ENCODE measurements around the gene MIP. TPM values are rescaled to one million over a fixed set of nuclear protein-coding genes. Genes with fewer than 3 reads are reported as not detected.

Gene MIP
- total RNA-seq, 1 experiment from 2014 or later = not detected

- CTCF ChIA-PET = interaction anchor here (0.8 kb wide), 1 partner anchor 235 kb away, joined by 5 read pairs; no protein-coding TSS in a partner anchor
- Mint-ChIP-seq H3K4me3 (ENCODE audit: low read depth, unreplicated experiment) (no peak overlapping the region), H3K27ac (ENCODE audit: unreplicated experiment) (no peak overlapping the region), H3K36me3 (ENCODE audit: insufficient read depth, unreplicated experiment) (peaks cover 6% of the 10 kb centered on the region), H3K27me3 (ENCODE audit: unreplicated experiment) (no peaks in the 10 kb centered on the region), H3K9me3 (ENCODE audit: low read depth, unreplicated experiment) (no peaks in the 10 kb centered on the region), H3K4me1 (ENCODE audit: low read depth, unreplicated experiment) (peaks cover 6% of the 10 kb centered on the region)
- TF ChIP-seq, protein P1, sequence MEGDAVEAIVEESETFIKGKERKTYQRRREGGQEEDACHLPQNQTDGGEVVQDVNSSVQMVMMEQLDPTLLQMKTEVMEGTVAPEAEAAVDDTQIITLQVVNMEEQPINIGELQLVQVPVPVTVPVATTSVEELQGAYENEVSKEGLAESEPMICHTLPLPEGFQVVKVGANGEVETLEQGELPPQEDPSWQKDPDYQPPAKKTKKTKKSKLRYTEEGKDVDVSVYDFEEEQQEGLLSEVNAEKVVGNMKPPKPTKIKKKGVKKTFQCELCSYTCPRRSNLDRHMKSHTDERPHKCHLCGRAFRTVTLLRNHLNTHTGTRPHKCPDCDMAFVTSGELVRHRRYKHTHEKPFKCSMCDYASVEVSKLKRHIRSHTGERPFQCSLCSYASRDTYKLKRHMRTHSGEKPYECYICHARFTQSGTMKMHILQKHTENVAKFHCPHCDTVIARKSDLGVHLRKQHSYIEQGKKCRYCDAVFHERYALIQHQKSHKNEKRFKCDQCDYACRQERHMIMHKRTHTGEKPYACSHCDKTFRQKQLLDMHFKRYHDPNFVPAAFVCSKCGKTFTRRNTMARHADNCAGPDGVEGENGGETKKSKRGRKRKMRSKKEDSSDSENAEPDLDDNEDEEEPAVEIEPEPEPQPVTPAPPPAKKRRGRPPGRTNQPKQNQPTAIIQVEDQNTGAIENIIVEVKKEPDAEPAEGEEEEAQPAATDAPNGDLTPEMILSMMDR (IDR thresholded peaks at IDR 0.05; ENCODE audit: unreplicated experiment) = no peak
- BruUV-seq (replicated peaks) = no TSS peak
- no peak for DNase-seq
- intact Hi-C loops (cut with micrococcal nuclease; ENCODE audit: unreplicated experiment) = no loop called here
Measured at GRCh38 chr12:56437430-56438176, 16.9 kb downstream of the MIP start.

GRCh38 chr12:56434828-56435227 is 19.6 kb downstream of the MIP start:
- TF ChIP-seq, protein P1 (IDR thresholded peaks at IDR 0.05; ENCODE audit: unreplicated experiment) = no peak
- peaks cover 16% of the 10 kb centered on the region for H3K36me3 Mint-ChIP-seq (ENCODE audit: insufficient read depth, unreplicated experiment)
- intact Hi-C loops (cut with micrococcal nuclease; ENCODE audit: unreplicated experiment) = no loop called here

GRCh38 chr12:56431850-56432249 is 22.6 kb downstream of the MIP start:
- DNase-seq = no peak
- Mint-ChIP-seq H3K36me3 (ENCODE audit: insufficient read depth, unreplicated experiment) (peaks cover 32% of the 10 kb centered on the region), H3K4me3 (ENCODE audit: low read depth, unreplicated experiment) (no peak overlapping the region), H3K4me1 (ENCODE audit: low read depth, unreplicated experiment) (no peaks in the 10 kb centered on the region), H3K27me3 (ENCODE audit: unreplicated experiment) (no peaks in the 10 kb centered on the region), H3K27ac (ENCODE audit: unreplicated experiment) (no peak overlapping the region), H3K9me3 (ENCODE audit: low read depth, unreplicated experiment) (no peaks in the 10 kb centered on the region)
- CTCF ChIA-PET = no interaction called here
- intact Hi-C loops (cut with micrococcal nuclease; ENCODE audit: unreplicated experiment) = no loop called here
- TF ChIP-seq, protein P1 (IDR thresholded peaks at IDR 0.05; ENCODE audit: unreplicated experiment) = no peak
- BruUV-seq (replicated peaks) = no TSS peak

More at GRCh38 chr12:56434828-56435227, 19.6 kb downstream of the MIP start:
- Mint-ChIP-seq H3K27me3 (ENCODE audit: unreplicated experiment) (no peaks in the 10 kb centered on the region), H3K9me3 (ENCODE audit: low read depth, unreplicated experiment) (no peaks in the 10 kb centered on the region), H3K4me3 (ENCODE audit: low read depth, unreplicated experiment) (no peak overlapping the region), H3K4me1 (ENCODE audit: low read depth, unreplicated experiment) (no peaks in the 10 kb centered on the region), H3K27ac (ENCODE audit: unreplicated experiment) (no peak overlapping the region)
- CTCF ChIA-PET = no interaction called here
- no peak for DNase-seq
- no TSS peak for BruUV-seq (replicated peaks)

GRCh38 chr12:56431288-56431687 is 23.2 kb downstream of the MIP start:
- no peaks in the 10 kb centered on the region for H3K4me1 Mint-ChIP-seq (ENCODE audit: low read depth, unreplicated experiment)
- no TSS peak for BruUV-seq (replicated peaks)
- TF ChIP-seq, protein P1 (IDR thresholded peaks at IDR 0.05; ENCODE audit: unreplicated experiment) = no peak
- H3K27me3 Mint-ChIP-seq (ENCODE audit: unreplicated experiment) = no peaks in the 10 kb centered on the region
- DNase-seq = no peak
- intact Hi-C loops (cut with micrococcal nuclease; ENCODE audit: unreplicated experiment) = no loop called here
- H3K9me3 Mint-ChIP-seq (ENCODE audit: low read depth, unreplicated experiment) = no peaks in the 10 kb centered on the region
- H3K36me3 Mint-ChIP-seq (ENCODE audit: insufficient read depth, unreplicated experiment) = peaks cover 32% of the 10 kb centered on the region
- H3K4me3 Mint-ChIP-seq (ENCODE audit: low read depth, unreplicated experiment) = no peak overlapping the region
- CTCF ChIA-PET = no interaction called here
- no peak overlapping the region for H3K27ac Mint-ChIP-seq (ENCODE audit: unreplicated experiment)

Data from Calu3 (cell line).